Mesothelial cell of epicardium (in vitro differentiated cells): ENCODE data around the gene GATB. TPM values are rescaled to one million over a fixed set of nuclear protein-coding genes. Genes with fewer than 3 reads are reported as not detected.

Experiments
- DNase-seq, 2 experiments: peaks; one replicate each; pipeline ENCODE4 v3.0.0; 2021; ENCODE audit warnings: low spot score in 2 of 2; ENCODE audit not compliant: unreplicated experiment in 2 of 2
- H3K27ac Mint-ChIP-seq: 2 replicates; pipeline ENCODE4 v1.8.0; 2021; ENCODE audit warnings: mixed read lengths
- H3K27me3 Mint-ChIP-seq: 2 replicates; pipeline ENCODE4 v1.8.0; 2021; ENCODE audit warnings: low read depth, mixed read lengths
- H3K36me3 Mint-ChIP-seq: 2 replicates; pipeline ENCODE4 v1.8.0; 2021; ENCODE audit warnings: mixed read lengths
- H3K4me1 Mint-ChIP-seq: 2 replicates; pipeline ENCODE4 v1.8.0; 2021; ENCODE audit warnings: mixed read lengths
- H3K4me3 Mint-ChIP-seq: 2 replicates; pipeline ENCODE4 v1.8.0; 2021; ENCODE audit warnings: mild to moderate bottlenecking, moderate library complexity, mixed read lengths
- H3K9me3 Mint-ChIP-seq: 2 replicates; pipeline ENCODE4 v1.8.0; 2021; ENCODE audit warnings: mixed read lengths
- total RNA-seq: library from RNA; stranded (reverse); gene quantifications from 3 replicates; pipeline ENCODE4 v1.2.1, GENCODE V29; 2021
- TF ChIP-seq, protein P1 (sequence below): fragments of 200-600 bp; sonication (generic); IDR thresholded peaks from one replicate; pipeline ENCODE4 v1.5.0; 2021; ENCODE audit warnings: antibody characterized with exemption; ENCODE audit not compliant: unreplicated experiment

Gene GATB
- total RNA-seq, 1 donor from 2014 or later: 24.5 TPM

DNA sequence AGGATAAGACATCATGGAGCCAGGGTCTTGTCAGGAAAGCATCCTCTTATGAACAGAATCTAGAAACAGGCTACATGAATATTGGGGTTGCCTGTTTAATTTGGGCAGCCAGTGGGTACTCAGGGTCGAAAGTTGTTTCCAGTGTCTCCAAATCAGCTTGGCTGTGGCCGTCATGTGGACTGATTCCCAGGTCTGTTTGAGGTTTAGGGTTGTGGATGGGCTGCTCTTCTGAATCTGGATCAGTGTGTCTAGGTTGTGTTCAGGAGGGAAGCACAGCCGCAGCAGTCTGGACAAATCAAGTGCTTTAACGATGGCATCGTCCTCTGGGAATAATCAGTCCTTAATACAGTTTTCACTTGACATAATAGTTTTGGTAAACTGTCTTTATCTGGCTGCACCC lies 94.3 kb downstream of the GATB start:
- Mint-ChIP-seq H3K9me3 (no peaks in the 10 kb centered on the region), H3K4me3 (no peak overlapping the region), H3K27ac (no peak overlapping the region), H3K4me1 (peaks cover 14% of the 10 kb centered on the region), H3K27me3 (peaks cover 26% of the 10 kb centered on the region), H3K36me3 (peaks cover 8% of the 10 kb centered on the region)
- no peak for DNase-seq
- TF ChIP-seq, protein P1, sequence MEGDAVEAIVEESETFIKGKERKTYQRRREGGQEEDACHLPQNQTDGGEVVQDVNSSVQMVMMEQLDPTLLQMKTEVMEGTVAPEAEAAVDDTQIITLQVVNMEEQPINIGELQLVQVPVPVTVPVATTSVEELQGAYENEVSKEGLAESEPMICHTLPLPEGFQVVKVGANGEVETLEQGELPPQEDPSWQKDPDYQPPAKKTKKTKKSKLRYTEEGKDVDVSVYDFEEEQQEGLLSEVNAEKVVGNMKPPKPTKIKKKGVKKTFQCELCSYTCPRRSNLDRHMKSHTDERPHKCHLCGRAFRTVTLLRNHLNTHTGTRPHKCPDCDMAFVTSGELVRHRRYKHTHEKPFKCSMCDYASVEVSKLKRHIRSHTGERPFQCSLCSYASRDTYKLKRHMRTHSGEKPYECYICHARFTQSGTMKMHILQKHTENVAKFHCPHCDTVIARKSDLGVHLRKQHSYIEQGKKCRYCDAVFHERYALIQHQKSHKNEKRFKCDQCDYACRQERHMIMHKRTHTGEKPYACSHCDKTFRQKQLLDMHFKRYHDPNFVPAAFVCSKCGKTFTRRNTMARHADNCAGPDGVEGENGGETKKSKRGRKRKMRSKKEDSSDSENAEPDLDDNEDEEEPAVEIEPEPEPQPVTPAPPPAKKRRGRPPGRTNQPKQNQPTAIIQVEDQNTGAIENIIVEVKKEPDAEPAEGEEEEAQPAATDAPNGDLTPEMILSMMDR: no peak

DNA sequence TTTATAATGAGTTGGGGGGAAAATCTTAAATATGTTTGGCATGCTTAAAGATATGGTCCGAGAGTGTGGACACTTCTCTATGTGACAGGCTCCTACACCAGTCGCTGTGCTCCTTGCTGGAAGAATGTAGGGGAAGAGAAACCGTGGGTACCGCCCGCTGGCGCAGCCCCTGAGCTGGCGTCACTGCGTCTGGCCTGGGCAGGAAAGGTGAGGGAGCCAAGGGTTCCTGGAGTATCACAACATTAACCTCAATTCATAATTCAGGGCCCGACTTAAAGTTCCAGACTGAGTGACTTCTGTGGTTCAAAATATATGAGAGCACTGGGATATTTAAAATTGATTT lies 95.1 kb downstream of the GATB start:
- Mint-ChIP-seq H3K36me3 (peaks cover 8% of the 10 kb centered on the region), H3K9me3 (no peaks in the 10 kb centered on the region), H3K27ac (no peak overlapping the region), H3K4me3 (no peak overlapping the region), H3K4me1 (peaks cover 8% of the 10 kb centered on the region), H3K27me3 (peaks cover 31% of the 10 kb centered on the region)
- DNase-seq: no peak
- TF ChIP-seq, protein P1: no peak

DNA sequence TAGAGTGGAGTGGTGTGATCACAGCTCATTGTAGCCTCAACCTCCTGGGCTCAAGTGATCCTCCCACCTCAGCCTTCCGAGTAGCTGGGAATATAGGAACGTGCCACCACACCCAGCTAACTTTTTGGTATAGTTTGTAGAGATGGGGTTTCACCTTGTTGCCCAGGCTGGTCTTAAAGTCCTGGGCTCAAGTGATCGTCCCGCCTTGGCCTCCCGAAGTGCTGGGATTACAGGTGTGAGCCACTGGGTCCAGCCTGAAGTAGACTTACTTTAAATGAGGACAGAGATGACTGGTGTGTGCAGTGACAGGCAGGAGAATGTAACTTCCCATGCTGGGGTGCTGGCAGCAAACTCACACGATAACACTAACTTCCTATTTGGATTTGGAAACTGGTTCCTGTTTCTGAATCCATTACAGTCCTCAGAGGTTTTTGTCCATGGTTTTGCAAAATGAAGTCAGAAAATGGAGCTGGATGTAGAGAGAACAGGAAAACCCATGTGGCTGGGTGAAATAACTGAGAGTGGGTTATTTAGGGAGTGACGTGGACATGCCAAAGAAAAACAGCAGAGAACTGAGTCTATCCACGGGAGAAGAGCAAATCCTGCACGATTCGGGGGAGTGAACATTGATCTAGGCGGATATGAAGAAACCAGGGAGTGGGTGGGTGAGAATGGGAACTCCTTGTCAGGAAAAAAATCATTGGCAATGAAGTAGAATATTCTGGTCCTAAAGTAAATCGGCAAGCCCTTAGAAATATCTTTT lies 95.6 kb downstream of the GATB start:
- peaks cover 8% of the 10 kb centered on the region for H3K36me3 Mint-ChIP-seq
- peaks cover 34% of the 10 kb centered on the region for H3K27me3 Mint-ChIP-seq
- H3K4me3 Mint-ChIP-seq: no peak overlapping the region
- TF ChIP-seq, protein P1: no peak
- H3K4me1 Mint-ChIP-seq: peaks cover 8% of the 10 kb centered on the region
- no peak overlapping the region for H3K27ac Mint-ChIP-seq
- DNase-seq: no peak
- H3K9me3 Mint-ChIP-seq: no peaks in the 10 kb centered on the region

DNA sequence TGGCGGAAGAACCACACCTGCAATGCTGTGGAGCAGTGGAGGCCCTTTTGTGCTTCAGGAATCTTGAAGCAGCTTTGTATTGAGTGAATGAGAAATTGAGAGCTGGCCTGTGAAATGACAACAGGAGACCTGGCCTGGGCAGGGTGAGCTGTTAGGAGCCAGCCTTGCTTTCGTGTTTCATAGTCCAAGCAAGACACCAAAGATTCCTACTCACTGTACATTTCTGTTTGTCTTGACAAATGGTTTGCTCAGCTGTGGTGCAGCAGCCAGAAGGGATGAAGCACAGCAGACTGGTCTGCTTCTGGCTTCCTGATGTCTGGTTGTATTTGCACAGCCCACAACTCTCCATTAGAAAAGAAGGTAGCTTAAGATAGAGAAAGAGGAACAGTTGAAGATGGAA lies 96.5 kb downstream of the GATB start:
- Mint-ChIP-seq H3K27me3 (peaks cover 30% of the 10 kb centered on the region), H3K4me1 (peaks cover 14% of the 10 kb centered on the region), H3K27ac (no peak overlapping the region)

DNA sequence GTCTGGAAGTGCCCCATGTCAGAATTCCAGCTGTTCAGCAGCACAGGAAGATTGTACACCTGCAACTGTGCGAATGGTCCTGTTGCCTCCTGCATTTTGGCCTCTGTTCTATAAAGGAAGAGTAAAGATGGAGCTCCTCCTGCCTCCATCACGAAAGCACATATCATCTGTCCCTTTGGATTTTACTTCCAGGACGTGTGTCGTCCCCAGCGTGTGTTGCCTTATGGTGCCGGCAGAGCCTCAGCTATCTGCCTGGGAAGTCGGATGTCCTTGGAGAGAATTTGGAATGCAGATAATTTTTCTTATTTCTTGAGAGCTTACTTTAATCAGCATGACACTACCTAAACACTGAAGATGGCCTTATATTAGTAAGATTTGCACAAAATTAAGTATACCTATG lies 97.7 kb downstream of the GATB start:
- H3K4me1 Mint-ChIP-seq: peaks cover 17% of the 10 kb centered on the region
- H3K9me3 Mint-ChIP-seq: no peaks in the 10 kb centered on the region
- H3K27me3 Mint-ChIP-seq: peaks cover 30% of the 10 kb centered on the region
- TF ChIP-seq, protein P1: no peak
- H3K4me3 Mint-ChIP-seq: no peak overlapping the region
- H3K36me3 Mint-ChIP-seq: peaks cover 9% of the 10 kb centered on the region
- DNase-seq: no peak
- H3K27ac Mint-ChIP-seq: no peak overlapping the region

More for the DNA sequence above, 96.5 kb downstream of the GATB start:
- Mint-ChIP-seq H3K4me3 (no peak overlapping the region), H3K9me3 (no peaks in the 10 kb centered on the region), H3K36me3 (peaks cover 8% of the 10 kb centered on the region)
- TF ChIP-seq, protein P1: no peak
- no peak for DNase-seq
